Tibial nerve (tissue), 4 donors: ENCODE results near the gene LPXN. TPM values are rescaled to one million over a fixed set of nuclear protein-coding genes. Genes with fewer than 3 reads are reported as not detected.

Experiments used
- DNase-seq, 2 donors: peaks; one replicate each; pipeline ENCODE4 v3.0.0-alpha.2; 2019; ENCODE audit warnings: low spot score in 2 of 2
- H3K27ac ChIP-seq, 4 donors: fragments of 200-600 bp; sonication (generic) in 3 of 4; one replicate each; pipeline ENCODE4 v1.5.1; 2017 to 2019; ENCODE audit warnings: mild to moderate bottlenecking in 1 of 4
- H3K27me3 ChIP-seq, 2 donors: fragments of 200-600 bp; sonication (generic) in 1 of 2; one replicate each; pipeline versions ENCODE4 v1.5.1 to v1.6.0; 2017 to 2019
- H3K36me3 ChIP-seq, 3 donors: fragments of 200-600 bp; sonication (generic); one replicate each; pipeline ENCODE4 v1.5.1; 2018 to 2019
- H3K4me1 ChIP-seq, 4 donors: fragments of 200-600 bp; sonication (generic) in 3 of 4; one replicate each; pipeline ENCODE4 v1.5.1; 2017 to 2019
- H3K4me3 ChIP-seq, 4 donors: fragments of 200-600 bp; sonication (generic) in 3 of 4; one replicate each; pipeline ENCODE4 v1.5.1; 2017 to 2019; ENCODE audit warnings: mild to moderate bottlenecking in 1 of 4, moderate library complexity in 1 of 4
- H3K9me3 ChIP-seq, 4 donors: fragments of 200-600 bp; sonication (generic) in 3 of 4; one replicate each; pipeline ENCODE4 v1.5.1; 2017 to 2019
- EP300 ChIP-seq, 2 donors: sonication (generic); formaldehyde crosslinking; IDR thresholded peaks; one replicate each; pipeline ENCODE4 v1.6.1; 2017; ENCODE audit warnings: antibody characterized with exemption in 2 of 2, mild to moderate bottlenecking in 1 of 2
- POLR2A ChIP-seq, 2 donors: fragments of 450-650 bp; IDR thresholded peaks; one replicate each; pipeline ENCODE4 v1.6.1; 2017; ENCODE audit warnings: antibody characterized with exemption in 2 of 2, mild to moderate bottlenecking in 2 of 2, moderate library complexity in 2 of 2
- WGBS, 2 donors: methylation state at CpG; one replicate each; pipeline ENCODE4 v1.1.5; 2018; 5-methylcytosine and 5-hydroxymethylcytosine counted together
- total RNA-seq, 4 donors: library from RNA; depleted of rRNA; stranded (reverse); fragments of >200 nt; gene quantifications; one replicate each; pipeline ENCODE4 v1.1.0, GENCODE V29; 2016
- TF ChIP-seq, protein P1 (sequence below), 5 experiments: fragments of 200-600 bp in 3 of 5; fragments of 450-650 bp in 2 of 5; sonication (generic) in 3 of 5; IDR thresholded peaks; one replicate each; pipeline ENCODE4 v1.5.1; 2016 to 2019; ENCODE audit warnings: antibody characterized with exemption in 5 of 5, mild to moderate bottlenecking in 3 of 5, moderate library complexity in 2 of 5

LPXN gene
- total RNA-seq, 4 donors from 2014 or later, result 10.3 to 13.2 (median 11.9) TPM

DNA sequence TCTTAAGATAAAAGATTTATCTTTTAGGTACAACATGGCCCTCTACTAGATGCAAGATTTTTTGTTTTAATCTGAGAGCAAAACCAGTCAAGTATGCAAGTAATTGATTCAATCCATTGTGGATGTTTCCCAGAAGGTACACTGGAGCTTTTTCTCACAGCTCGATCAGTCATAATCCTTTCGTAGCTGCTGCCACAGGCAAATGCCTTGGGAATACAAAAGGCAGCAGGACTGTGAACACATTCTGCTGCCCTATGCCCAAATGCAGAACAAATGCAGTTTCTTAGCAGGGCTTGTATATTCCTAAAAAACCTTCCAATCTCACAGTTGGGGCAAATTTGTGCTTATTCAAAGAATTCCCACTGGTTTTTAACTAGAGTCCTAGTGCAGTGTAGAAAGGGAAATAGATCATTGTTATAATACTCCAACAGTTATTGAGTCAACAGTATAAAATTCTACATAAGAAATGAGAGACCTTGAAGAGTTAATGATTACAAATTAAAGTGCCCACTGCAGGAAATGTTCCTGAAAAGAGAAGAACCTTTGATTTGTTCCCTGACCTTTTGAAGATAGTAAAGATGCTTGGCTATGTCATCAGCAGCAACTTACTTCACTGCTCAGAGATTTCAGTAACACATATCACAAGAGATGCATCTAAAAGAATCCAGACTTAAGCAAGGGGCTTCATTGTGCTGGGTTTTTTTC lies 14.1 kb downstream of the LPXN start:
- DNase-seq, result no peak
- Histone ChIP-seq H3K4me3 (no peak overlapping the region), H3K4me1 (peaks cover 0 to 11% (median 2%) of the 10 kb centered on the region in 4 donors), H3K36me3 (peaks cover 0 to 21% (median 0%) of the 10 kb centered on the region in 3 donors), H3K9me3 (no peaks in the 10 kb centered on the region), H3K27ac (peak overlapping the region in 1 of 4 donors; percentile 5), H3K27me3 (no peaks in the 10 kb centered on the region)
- 23 to 33% methylated on average over 2 of the region's 2 CpGs for WGBS, 2 donors
- TF ChIP-seq POLR2A (IDR thresholded peaks at IDR 0.05) (no peak), EP300 (IDR thresholded peaks at IDR 0.05) (no peak)
- TF ChIP-seq, protein P1, sequence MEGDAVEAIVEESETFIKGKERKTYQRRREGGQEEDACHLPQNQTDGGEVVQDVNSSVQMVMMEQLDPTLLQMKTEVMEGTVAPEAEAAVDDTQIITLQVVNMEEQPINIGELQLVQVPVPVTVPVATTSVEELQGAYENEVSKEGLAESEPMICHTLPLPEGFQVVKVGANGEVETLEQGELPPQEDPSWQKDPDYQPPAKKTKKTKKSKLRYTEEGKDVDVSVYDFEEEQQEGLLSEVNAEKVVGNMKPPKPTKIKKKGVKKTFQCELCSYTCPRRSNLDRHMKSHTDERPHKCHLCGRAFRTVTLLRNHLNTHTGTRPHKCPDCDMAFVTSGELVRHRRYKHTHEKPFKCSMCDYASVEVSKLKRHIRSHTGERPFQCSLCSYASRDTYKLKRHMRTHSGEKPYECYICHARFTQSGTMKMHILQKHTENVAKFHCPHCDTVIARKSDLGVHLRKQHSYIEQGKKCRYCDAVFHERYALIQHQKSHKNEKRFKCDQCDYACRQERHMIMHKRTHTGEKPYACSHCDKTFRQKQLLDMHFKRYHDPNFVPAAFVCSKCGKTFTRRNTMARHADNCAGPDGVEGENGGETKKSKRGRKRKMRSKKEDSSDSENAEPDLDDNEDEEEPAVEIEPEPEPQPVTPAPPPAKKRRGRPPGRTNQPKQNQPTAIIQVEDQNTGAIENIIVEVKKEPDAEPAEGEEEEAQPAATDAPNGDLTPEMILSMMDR (IDR thresholded peaks at IDR 0.05), result no peak

GRCh38 chr11:58560842-58561241 lies 14.8 kb downstream of the LPXN start:
- no peak overlapping the region for H3K27ac ChIP-seq
- H3K4me1 ChIP-seq, result peaks cover 0 to 10% (median 2%) of the 10 kb centered on the region in 4 donors
- WGBS, 2 donors, result 37 to 60% methylated on average over 2 of the region's 2 CpGs
- H3K36me3 ChIP-seq, result peaks cover 0 to 21% (median 0%) of the 10 kb centered on the region in 3 donors
- no peak for DNase-seq
- no peak for TF ChIP-seq POLR2A (IDR thresholded peaks at IDR 0.05)
- TF ChIP-seq, protein P1 (IDR thresholded peaks at IDR 0.05), result no peak
- no peak for TF ChIP-seq EP300 (IDR thresholded peaks at IDR 0.05)
- H3K4me3 ChIP-seq, result no peak overlapping the region
- H3K27me3 ChIP-seq, result no peaks in the 10 kb centered on the region
- H3K9me3 ChIP-seq, result no peaks in the 10 kb centered on the region

DNA sequence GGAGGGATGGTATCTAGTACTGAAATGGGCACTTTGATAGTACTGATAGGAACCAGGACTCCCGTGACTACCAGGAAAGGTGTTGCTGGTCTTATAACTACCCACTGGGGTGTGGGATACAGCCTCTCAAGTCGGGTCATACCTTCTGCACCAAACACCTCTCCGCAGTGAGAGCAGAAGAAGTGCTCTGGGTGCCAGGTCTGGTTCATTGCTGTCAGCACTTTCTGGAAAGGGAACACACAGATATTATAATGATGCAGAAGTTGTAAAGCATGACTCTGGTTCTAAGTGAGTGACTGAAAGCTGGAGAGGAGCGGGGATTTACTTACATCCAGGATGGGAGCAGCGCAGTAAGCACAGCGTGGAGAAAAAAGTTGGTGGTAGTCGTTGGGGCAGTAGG lies 26.0 kb downstream of the LPXN start:
- no peak overlapping the region for H3K27ac ChIP-seq
- H3K27me3 ChIP-seq, result no peaks in the 10 kb centered on the region
- no peaks in the 10 kb centered on the region for H3K4me1 ChIP-seq
- DNase-seq, result no peak
- H3K36me3 ChIP-seq, result peaks cover 2 to 98% (median 23%) of the 10 kb centered on the region in 3 donors
- no peak overlapping the region for H3K4me3 ChIP-seq
- TF ChIP-seq POLR2A (IDR thresholded peaks at IDR 0.05), result no peak
- TF ChIP-seq, protein P1 (IDR thresholded peaks at IDR 0.05), result no peak
- no peak for TF ChIP-seq EP300 (IDR thresholded peaks at IDR 0.05)
- WGBS, 2 donors, result 96 to 98% methylated on average over 7 of the region's 7 CpGs
- no peaks in the 10 kb centered on the region for H3K9me3 ChIP-seq

DNA sequence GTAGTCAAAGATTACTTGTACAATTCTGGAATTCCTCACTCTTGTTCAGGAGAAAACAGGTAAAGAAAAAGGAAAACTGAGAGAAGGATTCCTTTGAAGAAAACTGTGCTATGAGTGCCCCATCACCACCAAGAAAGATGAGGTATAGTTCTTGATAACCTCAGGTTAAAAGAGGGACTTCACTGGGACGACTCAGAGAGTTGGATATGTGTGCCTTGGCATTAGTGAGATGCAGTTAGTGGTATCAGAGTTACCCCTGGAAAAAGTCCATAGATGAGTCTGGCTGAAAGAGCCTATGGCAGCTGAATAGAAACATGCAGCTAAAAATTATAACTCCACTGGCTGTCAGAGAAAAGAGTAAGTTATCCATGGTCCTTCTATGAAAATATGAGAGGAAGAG lies 28.8 kb downstream of the LPXN start:
- Histone ChIP-seq H3K4me1 (no peaks in the 10 kb centered on the region), H3K27ac (no peak overlapping the region), H3K4me3 (no peak overlapping the region), H3K36me3 (peaks cover 0 to 87% (median 17%) of the 10 kb centered on the region in 3 donors), H3K27me3 (no peaks in the 10 kb centered on the region), H3K9me3 (no peaks in the 10 kb centered on the region)
- DNase-seq, result no peak
- WGBS, 2 donors, result 83 to 88% methylated on average over 1 of the region's 1 CpG
- TF ChIP-seq, protein P1 (IDR thresholded peaks at IDR 0.05), result no peak
- TF ChIP-seq EP300 (IDR thresholded peaks at IDR 0.05) (no peak), POLR2A (IDR thresholded peaks at IDR 0.05) (no peak)

GRCh38 chr11:58531865-58532341 lies 43.8 kb downstream of the LPXN start:
- WGBS, 2 donors, result 97 to 98% methylated on average over 19 to 23 of the region's 25 CpGs
- Histone ChIP-seq H3K9me3 (peaks cover 0 to 8% (median 2%) of the 10 kb centered on the region in 4 donors), H3K4me1 (no peaks in the 10 kb centered on the region), H3K27me3 (no peaks in the 10 kb centered on the region), H3K27ac (no peak overlapping the region), H3K36me3 (peaks cover 0 to 74% (median 9%) of the 10 kb centered on the region in 3 donors), H3K4me3 (no peak overlapping the region)
- TF ChIP-seq EP300 (IDR thresholded peaks at IDR 0.05) (no peak), POLR2A (IDR thresholded peaks at IDR 0.05) (no peak)
- TF ChIP-seq, protein P1 (IDR thresholded peaks at IDR 0.05), result no peak
- no peak for DNase-seq
